ENCODE results near the gene AUTS2. TPM values are rescaled to one million over a fixed set of nuclear protein-coding genes. Genes with fewer than 3 reads are reported as not detected.

Gene AUTS2
- total RNA-seq, 1 donor from 2014 or later = 125 TPM

DNA sequence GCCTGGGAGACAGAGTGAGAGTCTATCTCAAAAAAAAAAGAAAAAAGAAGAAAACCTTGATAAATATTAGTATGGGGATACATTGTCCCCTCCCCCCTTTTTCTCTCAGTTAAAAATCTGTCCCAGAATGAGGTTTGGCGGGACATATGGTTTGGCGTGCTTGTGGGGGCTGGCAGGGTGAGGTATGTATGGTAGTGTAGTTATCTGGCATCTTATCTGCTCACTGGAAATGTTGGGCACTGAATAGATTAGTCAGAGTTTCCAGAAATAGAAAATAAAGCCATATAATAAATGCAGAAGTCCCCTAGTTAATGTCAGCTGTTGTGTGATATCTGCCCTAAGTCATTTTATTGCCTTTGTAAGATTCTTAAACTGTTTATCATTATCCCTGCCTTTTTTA is 1136.1 kb downstream of the AUTS2 start:
- TF ChIP-seq CTCF (IDR thresholded peaks at IDR 0.05; ENCODE audit: unreplicated experiment) = no peak
- peaks cover 13% of the 10 kb centered on the region for H3K36me3 Mint-ChIP-seq (ENCODE audit: insufficient read depth)
- DNase-seq (ENCODE audit: low spot score, unreplicated experiment) = no peak
- H3K4me3 Mint-ChIP-seq (ENCODE audit: low read depth) = no peak overlapping the region
- no peak overlapping the region for H3K27ac Mint-ChIP-seq
- peaks cover 18% of the 10 kb centered on the region for H3K4me1 Mint-ChIP-seq (ENCODE audit: low read depth)
- peaks cover 4% of the 10 kb centered on the region for H3K9me3 Mint-ChIP-seq (ENCODE audit: low read depth)
- no peaks in the 10 kb centered on the region for H3K27me3 Mint-ChIP-seq

DNA sequence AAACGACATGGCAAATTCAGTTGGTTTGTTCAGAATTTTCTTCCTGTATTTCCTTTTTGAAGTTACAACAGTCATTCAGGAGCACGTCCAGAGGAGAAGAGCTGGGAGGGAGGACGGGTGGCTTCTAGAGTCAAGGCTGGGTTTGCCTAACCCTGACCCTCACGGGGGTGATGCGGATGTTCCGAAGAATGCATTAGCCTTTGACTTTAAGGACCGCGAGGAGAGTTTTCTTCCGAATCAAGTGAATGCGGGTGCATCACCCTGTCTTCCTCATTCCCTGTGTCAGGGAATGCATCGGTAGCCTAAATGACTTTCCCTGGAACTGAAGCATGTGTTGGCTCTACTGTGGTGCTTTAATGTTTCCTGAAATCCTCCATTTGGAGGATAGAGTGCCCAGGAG is 1137.0 kb downstream of the AUTS2 start:
- Mint-ChIP-seq H3K36me3 (ENCODE audit: insufficient read depth) (peaks cover 10% of the 10 kb centered on the region), H3K4me1 (ENCODE audit: low read depth) (peaks cover 24% of the 10 kb centered on the region), H3K27ac (peak overlapping the region; percentile 27), H3K9me3 (ENCODE audit: low read depth) (peaks cover 2% of the 10 kb centered on the region), H3K27me3 (no peaks in the 10 kb centered on the region), H3K4me3 (ENCODE audit: low read depth) (no peak overlapping the region)
- no peak for DNase-seq (ENCODE audit: low spot score, unreplicated experiment)
- TF ChIP-seq CTCF (IDR thresholded peaks at IDR 0.05; ENCODE audit: unreplicated experiment) = no peak

GRCh38 chr7:70736715-70737460 is 1138.6 kb downstream of the AUTS2 start:
- DNase-seq (ENCODE audit: low spot score, unreplicated experiment) = no peak
- H3K36me3 Mint-ChIP-seq (ENCODE audit: insufficient read depth) = peaks cover 3% of the 10 kb centered on the region
- H3K27me3 Mint-ChIP-seq = no peaks in the 10 kb centered on the region
- H3K4me1 Mint-ChIP-seq (ENCODE audit: low read depth) = peaks cover 25% of the 10 kb centered on the region
- no peak for TF ChIP-seq CTCF (IDR thresholded peaks at IDR 0.05; ENCODE audit: unreplicated experiment)
- no peaks in the 10 kb centered on the region for H3K9me3 Mint-ChIP-seq (ENCODE audit: low read depth)
- no peak overlapping the region for H3K4me3 Mint-ChIP-seq (ENCODE audit: low read depth)
- H3K27ac Mint-ChIP-seq = no peak overlapping the region

GRCh38 chr7:70738151-70738885 is 1140.0 kb downstream of the AUTS2 start:
- no peaks in the 10 kb centered on the region for H3K9me3 Mint-ChIP-seq (ENCODE audit: low read depth)
- no peak overlapping the region for H3K4me3 Mint-ChIP-seq (ENCODE audit: low read depth)
- peak overlapping the region; percentile 68 for H3K27ac Mint-ChIP-seq
- H3K27me3 Mint-ChIP-seq = no peaks in the 10 kb centered on the region
- peaks cover 23% of the 10 kb centered on the region for H3K4me1 Mint-ChIP-seq (ENCODE audit: low read depth)
- DNase-seq (ENCODE audit: low spot score, unreplicated experiment) = no peak
- peaks cover 3% of the 10 kb centered on the region for H3K36me3 Mint-ChIP-seq (ENCODE audit: insufficient read depth)
- no peak for TF ChIP-seq CTCF (IDR thresholded peaks at IDR 0.05; ENCODE audit: unreplicated experiment)

GRCh38 chr7:70739646-70740210 is 1141.5 kb downstream of the AUTS2 start:
- H3K4me1 Mint-ChIP-seq (ENCODE audit: low read depth) = peaks cover 28% of the 10 kb centered on the region
- TF ChIP-seq CTCF (IDR thresholded peaks at IDR 0.05; ENCODE audit: unreplicated experiment) = no peak
- no peak overlapping the region for H3K4me3 Mint-ChIP-seq (ENCODE audit: low read depth)
- no peaks in the 10 kb centered on the region for H3K27me3 Mint-ChIP-seq
- H3K36me3 Mint-ChIP-seq (ENCODE audit: insufficient read depth) = peaks cover 3% of the 10 kb centered on the region
- H3K9me3 Mint-ChIP-seq (ENCODE audit: low read depth) = no peaks in the 10 kb centered on the region
- no peak for DNase-seq (ENCODE audit: low spot score, unreplicated experiment)
- H3K27ac Mint-ChIP-seq = no peak overlapping the region
